ENCODE results near the gene ANXA1.

Gene ANXA1

DNA sequence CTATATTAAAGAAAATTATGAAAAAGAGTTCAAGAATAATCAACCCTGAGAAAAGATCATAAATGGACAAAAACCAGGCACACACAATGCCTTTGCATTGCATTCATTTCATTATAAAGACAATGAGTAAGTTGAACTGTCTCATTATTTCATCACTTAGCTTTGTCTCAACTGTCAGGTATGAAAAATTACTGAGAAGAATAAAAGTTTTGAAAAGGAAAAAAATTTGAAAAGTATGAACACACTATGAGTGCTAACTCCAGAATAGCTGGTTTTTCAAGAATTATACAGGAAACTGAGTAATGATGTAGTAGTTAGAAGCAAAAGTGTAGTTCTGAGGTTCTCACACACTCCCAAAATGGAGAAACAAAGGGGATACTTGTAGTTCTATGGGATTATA lies 16.3 kb upstream of the ANXA1 start (continued):
- TF ChIP-seq TSHZ2 (CRISPR knock-in tag; IDR thresholded peaks at IDR 0.05) (no peak), ZFP30 (CRISPR knock-in tag; IDR thresholded peaks at IDR 0.05) (no peak), ARNTL (CRISPR knock-in tag; IDR thresholded peaks at IDR 0.05; ENCODE audit: borderline replicate concordance, low read depth) (no peak), GLIS3 (CRISPR knock-in tag; IDR thresholded peaks at IDR 0.05) (no peak), CSDC2 (CRISPR knock-in tag; IDR thresholded peaks at IDR 0.05) (no peak), ZNF565 (CRISPR knock-in tag; conservative IDR thresholded peaks at IDR 0.05; ENCODE audit: low read depth) (no peak), ESRRG (CRISPR knock-in tag; IDR thresholded peaks at IDR 0.05) (no peak), ZNF70 (CRISPR knock-in tag; IDR thresholded peaks at IDR 0.05) (no peak), TOX (CRISPR knock-in tag; IDR thresholded peaks at IDR 0.05; ENCODE audit: borderline replicate concordance) (no peak), ZNF8 (CRISPR knock-in tag; IDR thresholded peaks at IDR 0.05) (no peak)
- TF ChIP-seq, protein P1, sequence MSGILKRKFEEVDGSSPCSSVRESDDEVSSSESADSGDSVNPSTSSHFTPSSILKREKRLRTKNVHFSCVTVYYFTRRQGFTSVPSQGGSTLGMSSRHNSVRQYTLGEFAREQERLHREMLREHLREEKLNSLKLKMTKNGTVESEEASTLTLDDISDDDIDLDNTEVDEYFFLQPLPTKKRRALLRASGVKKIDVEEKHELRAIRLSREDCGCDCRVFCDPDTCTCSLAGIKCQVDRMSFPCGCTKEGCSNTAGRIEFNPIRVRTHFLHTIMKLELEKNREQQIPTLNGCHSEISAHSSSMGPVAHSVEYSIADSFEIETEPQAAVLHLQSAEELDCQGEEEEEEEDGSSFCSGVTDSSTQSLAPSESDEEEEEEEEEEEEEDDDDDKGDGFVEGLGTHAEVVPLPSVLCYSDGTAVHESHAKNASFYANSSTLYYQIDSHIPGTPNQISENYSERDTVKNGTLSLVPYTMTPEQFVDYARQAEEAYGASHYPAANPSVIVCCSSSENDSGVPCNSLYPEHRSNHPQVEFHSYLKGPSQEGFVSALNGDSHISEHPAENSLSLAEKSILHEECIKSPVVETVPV (CRISPR knock-in tag; IDR thresholded peaks at IDR 0.05), result no peak

GRCh38 chr9:73137286-73137899 lies 14.3 kb upstream of the ANXA1 start:
- peak; percentile 41 for ATAC-seq

GRCh38 chr9:73137914-73138313 lies 13.8 kb upstream of the ANXA1 start:
- ATAC-seq, result no peak
- TF ChIP-seq ISL1 (CRISPR knock-in tag; IDR thresholded peaks at IDR 0.05) (no peak), ZNF565 (CRISPR knock-in tag; conservative IDR thresholded peaks at IDR 0.05; ENCODE audit: low read depth) (no peak), OSR1 (CRISPR knock-in tag; IDR thresholded peaks at IDR 0.05) (no peak), ARNTL (CRISPR knock-in tag; IDR thresholded peaks at IDR 0.05; ENCODE audit: borderline replicate concordance, low read depth) (no peak), PPARA (CRISPR knock-in tag; IDR thresholded peaks at IDR 0.05; ENCODE audit: borderline replicate concordance) (no peak), TCF4 (CRISPR knock-in tag; IDR thresholded peaks at IDR 0.05; ENCODE audit: borderline replicate concordance) (no peak), ZC3H10 (CRISPR knock-in tag; IDR thresholded peaks at IDR 0.05) (no peak), PATZ1 (CRISPR knock-in tag; IDR thresholded peaks at IDR 0.05; ENCODE audit: borderline replicate concordance) (no peak), ZNF70 (CRISPR knock-in tag; IDR thresholded peaks at IDR 0.05) (no peak), GLIS3 (CRISPR knock-in tag; IDR thresholded peaks at IDR 0.05) (no peak), SNAI2 (CRISPR knock-in tag; IDR thresholded peaks at IDR 0.05) (no peak)
- TF ChIP-seq, protein P2, sequence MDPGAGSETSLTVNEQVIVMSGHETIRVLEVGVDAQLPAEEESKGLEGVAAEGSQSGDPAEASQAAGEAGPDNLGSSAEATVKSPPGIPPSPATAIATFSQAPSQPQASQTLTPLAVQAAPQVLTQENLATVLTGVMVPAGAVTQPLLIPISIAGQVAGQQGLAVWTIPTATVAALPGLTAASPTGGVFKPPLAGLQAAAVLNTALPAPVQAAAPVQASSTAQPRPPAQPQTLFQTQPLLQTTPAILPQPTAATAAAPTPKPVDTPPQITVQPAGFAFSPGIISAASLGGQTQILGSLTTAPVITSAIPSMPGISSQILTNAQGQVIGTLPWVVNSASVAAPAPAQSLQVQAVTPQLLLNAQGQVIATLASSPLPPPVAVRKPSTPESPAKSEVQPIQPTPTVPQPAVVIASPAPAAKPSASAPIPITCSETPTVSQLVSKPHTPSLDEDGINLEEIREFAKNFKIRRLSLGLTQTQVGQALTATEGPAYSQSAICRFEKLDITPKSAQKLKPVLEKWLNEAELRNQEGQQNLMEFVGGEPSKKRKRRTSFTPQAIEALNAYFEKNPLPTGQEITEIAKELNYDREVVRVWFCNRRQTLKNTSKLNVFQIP (CRISPR knock-in tag; IDR thresholded peaks at IDR 0.05; ENCODE audit: borderline replicate concordance, low read depth), result no peak

More at GRCh38 chr9:73137286-73137899, 14.3 kb upstream of the ANXA1 start:
- no peak for TF ChIP-seq PATZ1 (CRISPR knock-in tag; IDR thresholded peaks at IDR 0.05; ENCODE audit: borderline replicate concordance)
- no peak for TF ChIP-seq SNAI2 (CRISPR knock-in tag; IDR thresholded peaks at IDR 0.05)
- TF ChIP-seq GLIS3 (CRISPR knock-in tag; IDR thresholded peaks at IDR 0.05), result no peak

Data from SK-N-SH treated with all-trans-retinoic acid at 6 μM for 48 hours (cell line).